Frontal cortex (tissue), 4 donors: ENCODE results near the gene UXS1. TPM values are rescaled to one million over a fixed set of nuclear protein-coding genes. Genes with fewer than 3 reads are reported as not detected.

Source experiments
- DNase-seq, 2 donors: peaks; one replicate each; pipeline ENCODE4 v3.0.0; 2012; ENCODE audit warnings: low spot score in 2 of 2
- FAIRE-seq: peaks from 2 replicates; lab custom pipeline; 2012; peaks lifted over from hg19 to GRCh38; lab: Jason Lieb, UNC
- total RNA-seq: library from RNA; depleted of rRNA; stranded (reverse); fragments of >200 nt; gene quantifications from one replicate; pipeline ENCODE4 v1.2.3, GENCODE V29; 2014
- donor health status: control.
- donor health status: control.
- donor health status: control.

UXS1 gene
- total RNA-seq, 1 donor from 2014 or later: 70.1 TPM

DNA sequence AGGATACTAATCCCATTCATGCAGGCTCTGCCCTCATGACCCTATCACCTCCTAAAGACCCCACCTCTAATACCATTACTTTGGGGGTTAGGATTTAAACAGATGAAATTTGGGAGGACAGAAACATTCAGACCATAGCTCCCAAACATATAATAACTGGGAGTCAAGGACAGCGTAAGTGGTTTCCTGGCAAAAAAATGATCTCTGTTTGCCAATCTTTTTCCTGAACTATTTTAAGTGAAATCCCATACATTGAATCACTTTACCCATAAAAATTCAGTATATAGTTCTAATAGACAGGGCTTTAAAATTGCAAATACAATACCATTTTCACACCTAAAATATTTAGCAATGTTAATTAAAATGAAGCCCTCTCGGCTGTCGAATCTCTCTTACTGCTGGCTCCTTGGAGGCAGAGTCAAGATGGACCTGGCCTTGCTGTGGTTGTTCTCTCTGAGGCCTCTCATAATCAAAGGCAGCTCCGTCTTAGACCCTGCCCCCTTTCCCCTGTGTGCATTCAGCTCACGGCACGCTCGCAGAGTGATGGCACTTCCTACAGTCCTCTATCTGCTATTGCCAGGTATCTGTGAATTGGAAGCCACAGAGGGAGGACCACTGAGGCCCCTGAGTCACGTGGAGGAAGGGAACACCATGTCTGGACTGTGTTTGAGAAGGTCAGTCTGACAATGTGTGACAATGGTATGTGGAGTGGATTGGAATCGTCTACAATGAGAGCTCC lies 132.3 kb downstream of the UXS1 start:
- DNase-seq (no peak), FAIRE-seq (no peak)

DNA sequence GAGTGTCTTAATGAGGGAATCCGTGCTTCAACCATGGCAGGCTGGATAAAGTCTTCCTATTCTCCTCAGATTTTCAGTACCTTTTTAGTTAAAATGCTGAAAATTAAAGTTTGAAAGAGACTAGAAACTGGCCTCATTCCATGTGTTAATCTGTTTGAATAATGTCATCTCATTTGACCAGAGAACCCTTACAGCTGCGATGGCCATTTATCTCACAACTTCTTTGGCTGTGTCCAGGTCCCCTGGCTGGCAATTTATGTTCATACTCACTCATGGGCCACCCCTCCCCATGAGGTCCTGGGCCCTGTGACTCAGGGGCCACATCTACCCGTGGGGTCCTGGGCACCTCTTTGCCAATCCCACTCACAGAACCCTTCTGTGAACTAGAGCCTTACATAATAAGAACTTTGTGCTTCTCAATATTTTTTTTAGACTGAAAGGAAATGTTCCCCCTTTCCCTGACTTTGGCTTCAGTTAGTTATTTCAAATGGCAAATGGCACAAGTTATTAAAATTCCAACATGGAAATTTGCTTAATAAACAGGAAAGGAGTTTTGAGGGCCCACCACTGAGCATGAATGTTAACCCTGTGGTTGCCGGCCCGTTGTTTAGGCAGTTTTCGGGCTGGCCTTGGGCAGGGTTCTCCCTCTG lies 134.6 kb downstream of the UXS1 start:
- no peak for DNase-seq
- FAIRE-seq: no peak

DNA sequence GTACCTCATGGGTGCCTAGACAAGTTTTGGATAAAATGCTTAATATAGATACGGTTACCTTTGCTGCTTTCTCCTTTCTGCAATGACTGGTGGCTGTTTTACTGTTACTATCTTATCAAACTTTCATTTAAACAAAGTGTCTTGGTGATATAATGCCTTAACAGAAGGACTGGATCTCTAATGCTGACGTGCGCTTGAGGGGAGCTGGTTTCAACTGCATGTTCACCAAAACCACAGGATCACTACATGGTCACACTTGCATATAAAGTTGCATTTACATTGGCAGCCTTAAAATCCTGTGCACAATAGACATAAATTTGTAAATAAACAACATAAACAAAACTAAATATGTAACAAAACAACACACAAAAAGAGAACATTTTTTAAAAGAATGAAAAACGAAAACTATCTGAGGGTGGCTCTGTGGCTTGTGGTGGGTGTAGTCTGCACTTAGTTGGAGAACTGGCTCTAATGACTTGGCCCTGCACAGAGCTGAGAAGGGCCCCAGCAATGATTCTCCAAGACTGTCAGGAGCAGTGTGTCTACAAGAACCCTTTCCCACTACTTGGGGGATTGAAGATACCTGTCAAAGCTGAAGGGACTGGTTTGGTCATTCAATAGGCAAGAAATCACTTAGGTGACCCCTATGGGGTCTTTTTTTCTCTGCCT lies 135.5 kb downstream of the UXS1 start:
- DNase-seq (no peak), FAIRE-seq (no peak)

DNA sequence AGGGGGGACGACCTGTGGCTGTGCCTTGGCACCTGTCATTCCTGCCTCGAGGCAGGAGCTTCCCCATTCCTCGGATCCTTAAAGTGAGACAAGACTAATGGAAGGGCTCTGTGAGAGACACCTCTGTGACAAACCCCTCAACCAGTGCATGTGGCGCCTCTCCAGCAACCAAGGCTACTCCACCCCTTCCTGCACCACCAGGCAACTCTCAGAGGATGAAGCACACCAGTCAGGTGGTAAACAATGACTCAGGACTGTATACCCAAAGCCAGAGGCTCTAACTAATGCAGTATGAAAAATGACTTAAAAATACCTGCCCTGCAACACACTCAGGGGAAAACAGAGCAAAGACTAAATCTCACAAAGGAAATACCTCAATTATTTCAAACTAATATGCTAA lies 136.9 kb downstream of the UXS1 start:
- DNase-seq (no peak), FAIRE-seq (no peak)

DNA sequence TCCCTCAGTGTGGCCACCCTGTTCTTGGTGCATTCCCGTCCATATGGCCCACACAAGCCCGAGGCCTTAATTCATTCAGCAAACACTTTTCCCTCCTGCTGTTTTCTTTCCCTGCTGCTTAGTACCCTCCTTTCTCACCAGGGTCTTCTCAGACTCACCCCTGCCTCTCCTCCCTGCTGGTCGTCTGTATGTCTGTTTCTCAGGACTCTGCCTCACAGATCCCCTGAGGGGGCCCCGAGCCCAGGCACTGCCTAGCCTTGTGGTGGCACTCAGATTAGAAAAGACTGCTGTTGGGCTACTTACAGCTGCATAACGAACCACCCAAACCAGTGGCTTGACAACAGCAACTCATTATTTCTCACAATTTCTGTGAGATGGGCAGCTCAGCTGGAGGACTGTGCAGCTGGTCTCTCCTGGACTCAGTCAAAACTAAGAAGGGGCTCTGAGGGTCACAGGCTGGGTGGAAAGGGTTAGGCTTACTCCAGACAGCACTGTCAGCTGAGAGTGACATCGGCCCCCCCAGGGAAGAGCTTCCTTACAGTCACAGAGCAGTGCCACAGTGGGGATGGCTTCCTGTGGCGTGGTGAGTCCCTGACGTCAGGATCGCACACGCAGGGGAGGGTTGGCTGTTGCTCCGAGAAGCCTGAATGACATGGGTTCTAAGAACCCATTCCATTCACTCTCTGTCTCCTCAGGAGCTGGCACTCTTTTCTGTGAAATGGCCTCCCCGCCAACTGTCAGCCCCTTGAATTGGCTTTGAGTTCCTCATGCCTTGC lies 139.0 kb downstream of the UXS1 start:
- FAIRE-seq (no peak), DNase-seq (no peak)

DNA sequence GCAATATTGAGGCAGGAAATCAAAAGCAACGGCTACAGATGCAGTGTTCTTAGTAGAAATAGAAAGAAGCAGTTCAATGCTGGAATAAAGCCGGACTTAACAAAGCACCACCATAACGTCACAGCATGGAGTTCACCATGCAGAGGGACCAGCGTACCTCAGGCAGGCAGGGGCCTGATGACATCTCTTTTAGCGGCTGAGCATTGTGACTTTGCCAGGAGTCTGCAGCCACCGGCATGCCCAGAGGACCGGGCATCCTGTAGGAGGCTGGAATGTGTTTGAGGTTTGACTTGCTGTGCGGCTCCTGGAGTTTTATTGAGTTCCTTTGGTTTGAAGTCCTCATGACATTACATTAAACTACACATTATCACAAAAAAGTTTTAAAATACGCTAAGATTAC lies 139.8 kb downstream of the UXS1 start:
- no peak for FAIRE-seq
- no peak for DNase-seq

DNA sequence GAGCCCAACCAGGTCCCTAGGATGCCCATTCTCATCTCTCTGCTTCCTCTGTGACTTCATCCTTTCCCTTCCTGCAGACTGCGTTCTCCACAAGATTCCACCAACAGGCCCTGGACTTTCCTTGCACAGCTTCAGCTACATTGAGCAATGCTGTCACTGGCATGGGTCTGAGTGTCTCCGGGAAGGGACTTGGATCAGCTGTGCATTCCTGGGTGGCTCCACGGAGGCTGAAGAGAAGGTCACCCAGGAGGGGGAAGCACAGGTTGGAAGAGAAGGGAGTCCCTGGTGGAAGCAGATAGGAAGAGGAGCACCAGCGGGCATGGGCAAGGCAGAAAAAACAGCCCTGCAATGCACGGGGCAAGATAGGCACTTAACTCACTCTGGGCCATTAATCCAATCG lies 140.5 kb downstream of the UXS1 start:
- no peak for FAIRE-seq
- DNase-seq: no peak

DNA sequence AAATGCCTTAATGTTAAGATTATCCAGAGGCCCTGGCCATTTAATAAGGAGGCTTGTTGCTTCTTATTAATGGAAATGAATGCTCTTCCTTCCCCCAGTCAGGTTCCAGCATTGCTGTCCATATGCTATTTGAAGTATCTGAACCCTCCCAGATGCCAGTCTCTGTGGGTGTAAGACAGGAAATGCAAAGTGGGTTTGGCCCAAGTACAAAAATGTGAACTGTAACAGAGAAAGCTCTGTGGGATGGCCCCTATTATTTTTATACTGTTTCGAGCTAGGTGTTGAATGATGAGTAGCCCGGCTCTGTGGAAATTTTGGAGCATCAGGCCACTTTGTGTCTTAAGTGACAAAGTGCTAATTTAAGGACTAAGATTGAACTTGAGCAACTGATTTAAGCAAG lies 141.0 kb downstream of the UXS1 start:
- FAIRE-seq (no peak), DNase-seq (no peak)

DNA sequence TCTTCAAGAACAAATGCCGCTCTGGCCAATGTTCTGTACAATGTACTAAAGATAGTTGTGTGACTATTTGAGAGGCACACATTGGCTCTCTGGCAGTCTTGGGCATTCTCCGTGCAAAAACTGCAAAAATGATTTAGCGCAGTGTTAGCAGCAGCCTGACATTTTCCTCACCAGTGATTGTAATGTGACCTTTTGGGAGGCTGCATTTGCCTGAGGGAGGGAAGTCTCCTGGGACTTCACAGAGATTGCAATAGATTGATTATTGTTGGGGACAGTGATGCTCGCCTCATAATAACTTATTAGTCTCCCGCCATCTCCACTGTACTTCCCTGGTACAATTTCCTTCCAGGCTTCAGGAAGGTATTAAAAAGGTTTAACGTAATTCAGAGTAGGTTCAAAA lies 149.2 kb downstream of the UXS1 start:
- FAIRE-seq (no peak), DNase-seq (no peak)

DNA sequence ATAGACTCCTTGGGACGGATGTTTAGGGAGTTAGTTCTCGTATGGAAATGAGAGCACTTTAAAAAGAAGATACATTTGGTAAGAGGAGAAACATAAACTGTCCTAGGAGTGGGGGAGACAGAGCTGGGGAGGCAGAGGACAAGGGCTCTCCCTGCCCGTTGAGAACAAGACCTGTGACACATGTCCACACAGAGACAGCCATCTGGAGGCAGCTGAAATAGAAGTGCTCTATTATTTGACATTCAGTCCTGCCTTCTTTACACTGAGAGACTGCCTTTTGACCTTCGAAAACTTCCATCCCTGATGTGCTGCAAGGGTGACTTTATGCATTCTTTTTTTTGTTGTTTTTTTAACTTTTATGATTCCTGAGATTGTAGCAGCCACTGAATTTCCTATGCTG lies 150.1 kb downstream of the UXS1 start:
- no peak for DNase-seq
- no peak for FAIRE-seq
